Esophagus squamous epithelium (tissue), 5 donors: ENCODE data around the gene LRP10. TPM values are rescaled to one million over a fixed set of nuclear protein-coding genes. Genes with fewer than 3 reads are reported as not detected.

Source experiments
- DNase-seq: peaks from one replicate; lab custom pipeline; 2025; lab: John Stamatoyannopoulos, UW
- H3K27ac ChIP-seq, 4 donors: fragments of 200-600 bp; sonication (generic); one replicate each; pipeline ENCODE4 v1.5.1; 2016 to 2019; ENCODE audit warnings: mild to moderate bottlenecking in 1 of 4
- H3K27me3 ChIP-seq, 4 donors: fragments of 200-600 bp; sonication (generic); 1 replicate in 3 of 4; 2 replicates in 1 of 4; pipeline versions ENCODE4 v1.5.1 to v1.6.0; 2017 to 2021; ENCODE audit warnings: antibody characterized with exemption in 1 of 4
- H3K36me3 ChIP-seq, 3 donors: fragments of 200-600 bp; sonication (generic); one replicate each; pipeline ENCODE4 v1.5.1; 2016 to 2019
- H3K4me1 ChIP-seq, 3 donors: fragments of 200-600 bp; sonication (generic); one replicate each; pipeline ENCODE4 v1.5.1; 2017 to 2019
- H3K4me3 ChIP-seq, 4 donors: fragments of 200-600 bp; sonication (generic); 1 replicate in 3 of 4; 2 replicates in 1 of 4; pipeline ENCODE4 v1.5.1; 2016 to 2019; ENCODE audit warnings: mild to moderate bottlenecking in 2 of 4, moderate library complexity in 1 of 4
- H3K9me3 ChIP-seq, 3 donors: fragments of 200-600 bp; sonication (generic); one replicate each; pipeline ENCODE4 v1.5.1; 2016 to 2019
- POLR2A ChIP-seq, 4 donors: fragments of 450-650 bp; IDR thresholded peaks; one replicate each; pipeline ENCODE4 v1.6.1; 2017; ENCODE audit warnings: antibody characterized with exemption in 4 of 4, mild to moderate bottlenecking in 4 of 4, moderate library complexity in 3 of 4
- WGBS, 2 donors: methylation state at CpG; one replicate each; pipeline ENCODE4 v1.1.5; 2018; 5-methylcytosine and 5-hydroxymethylcytosine counted together
- intact Hi-C: fragments of 100-400 bp; cut with DNase I; formaldehyde crosslinking; loops from one replicate; pipeline ENCODE4 v1.15.0; 2022
- total RNA-seq, 4 donors: library from RNA; depleted of rRNA; stranded (reverse); fragments of >200 nt; gene quantifications; one replicate each; pipeline ENCODE4 v1.1.0, GENCODE V29; 2016
- TF ChIP-seq, protein P1 (sequence below), 6 experiments: fragments of 450-650 bp in 4 of 6; fragments of 200-600 bp in 2 of 6; sonication (generic) in 2 of 6; IDR thresholded peaks; one replicate each; pipeline ENCODE4 v1.5.1; 2016 to 2019; ENCODE audit warnings: antibody characterized with exemption in 6 of 6, mild to moderate bottlenecking in 4 of 6, moderate library complexity in 4 of 6
- donor health status: DM: yes; HTN: yes; CAD: no.

The LRP10 gene
- total RNA-seq, 4 donors from 2014 or later, result 111 to 314 (median 128) TPM

DNA sequence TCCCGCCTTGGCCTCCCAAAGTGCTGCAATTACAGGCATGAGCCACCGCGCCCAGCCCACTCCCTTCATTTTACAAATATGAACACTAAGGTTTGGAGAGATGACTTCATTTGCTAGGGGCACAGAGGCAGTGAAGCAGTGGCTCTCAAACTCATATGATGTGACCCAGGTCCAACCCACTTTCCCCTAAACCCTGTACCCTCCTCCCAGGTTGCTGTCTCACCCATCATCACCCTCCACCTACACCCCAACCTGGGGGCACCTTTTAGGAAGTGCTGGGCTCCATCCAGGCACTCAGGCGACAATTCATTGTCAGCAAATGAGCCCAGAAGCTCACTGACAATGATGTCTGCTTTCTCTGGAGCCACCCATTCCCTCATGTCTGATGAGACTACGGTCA is 52.2 kb downstream of the LRP10 start:
- no peak overlapping the region for H3K27ac ChIP-seq
- no peak for DNase-seq
- H3K9me3 ChIP-seq, result no peaks in the 10 kb centered on the region
- TF ChIP-seq, protein P1, sequence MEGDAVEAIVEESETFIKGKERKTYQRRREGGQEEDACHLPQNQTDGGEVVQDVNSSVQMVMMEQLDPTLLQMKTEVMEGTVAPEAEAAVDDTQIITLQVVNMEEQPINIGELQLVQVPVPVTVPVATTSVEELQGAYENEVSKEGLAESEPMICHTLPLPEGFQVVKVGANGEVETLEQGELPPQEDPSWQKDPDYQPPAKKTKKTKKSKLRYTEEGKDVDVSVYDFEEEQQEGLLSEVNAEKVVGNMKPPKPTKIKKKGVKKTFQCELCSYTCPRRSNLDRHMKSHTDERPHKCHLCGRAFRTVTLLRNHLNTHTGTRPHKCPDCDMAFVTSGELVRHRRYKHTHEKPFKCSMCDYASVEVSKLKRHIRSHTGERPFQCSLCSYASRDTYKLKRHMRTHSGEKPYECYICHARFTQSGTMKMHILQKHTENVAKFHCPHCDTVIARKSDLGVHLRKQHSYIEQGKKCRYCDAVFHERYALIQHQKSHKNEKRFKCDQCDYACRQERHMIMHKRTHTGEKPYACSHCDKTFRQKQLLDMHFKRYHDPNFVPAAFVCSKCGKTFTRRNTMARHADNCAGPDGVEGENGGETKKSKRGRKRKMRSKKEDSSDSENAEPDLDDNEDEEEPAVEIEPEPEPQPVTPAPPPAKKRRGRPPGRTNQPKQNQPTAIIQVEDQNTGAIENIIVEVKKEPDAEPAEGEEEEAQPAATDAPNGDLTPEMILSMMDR (IDR thresholded peaks at IDR 0.05), result no peak
- no peak for TF ChIP-seq POLR2A (IDR thresholded peaks at IDR 0.05)
- intact Hi-C loops, result no loop called here
- no peak overlapping the region for H3K4me3 ChIP-seq
- H3K36me3 ChIP-seq, result peaks cover 29 to 73% (median 39%) of the 10 kb centered on the region in 3 donors
- WGBS, 2 donors, result 97 to 100% methylated on average over 3 to 4 of the region's 5 CpGs
- H3K27me3 ChIP-seq, result no peaks in the 10 kb centered on the region
- peaks cover 16 to 40% (median 20%) of the 10 kb centered on the region in 3 donors for H3K4me1 ChIP-seq

- H3K36me3 ChIP-seq, result peaks cover 29 to 69% (median 36%) of the 10 kb centered on the region in 3 donors
- DNase-seq, result no peak
- 88 to 90% methylated on average over 3 to 6 of the region's 8 CpGs for WGBS, 2 donors
These were observed 54.0 kb downstream of the LRP10 start for GRCh38 chr14:22925513-22925912.

DNA sequence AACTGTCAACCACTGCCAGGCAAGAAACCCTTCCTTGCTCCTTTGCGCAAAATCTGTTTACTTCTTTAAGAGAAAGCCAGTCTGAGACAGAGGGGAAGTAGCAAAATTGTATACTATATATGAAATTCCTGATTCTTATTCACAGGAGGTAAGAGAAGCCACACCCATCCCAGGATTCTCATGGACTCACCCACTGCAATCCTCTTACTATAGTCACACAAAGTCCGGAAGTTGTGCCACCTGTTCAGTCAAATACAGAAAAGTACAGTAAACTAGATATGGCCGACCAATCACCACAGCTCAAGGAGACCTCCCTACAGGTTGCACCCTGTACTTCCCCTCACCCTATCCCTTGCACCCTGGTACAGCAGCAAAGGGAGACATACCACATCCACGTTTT is 54.8 kb downstream of the LRP10 start:
- Histone ChIP-seq H3K4me1 (peaks cover 20 to 46% (median 22%) of the 10 kb centered on the region in 3 donors), H3K27ac (peak overlapping the region; percentile 32 to 68 (median 52)), H3K4me3 (no peak overlapping the region), H3K9me3 (no peaks in the 10 kb centered on the region), H3K36me3 (peaks cover 29 to 61% (median 32%) of the 10 kb centered on the region in 3 donors), H3K27me3 (no peaks in the 10 kb centered on the region)
- no peak for TF ChIP-seq POLR2A (IDR thresholded peaks at IDR 0.05)
- TF ChIP-seq, protein P1 (IDR thresholded peaks at IDR 0.05), result no peak
- no peak for DNase-seq
- intact Hi-C loops, result no loop called here
- WGBS, 2 donors, result 69 to 76% methylated on average over 4 of the region's 4 CpGs

More at GRCh38 chr14:22925513-22925912, 54.0 kb downstream of the LRP10 start:
- H3K27me3 ChIP-seq, result no peaks in the 10 kb centered on the region
- peak overlapping the region in 3 of 4 donors; percentile 50 to 68 (median 55) for H3K27ac ChIP-seq
- no peak overlapping the region for H3K4me3 ChIP-seq
- no peaks in the 10 kb centered on the region for H3K9me3 ChIP-seq
- TF ChIP-seq POLR2A (IDR thresholded peaks at IDR 0.05), result no peak
- TF ChIP-seq, protein P1 (IDR thresholded peaks at IDR 0.05), result no peak
- intact Hi-C loops, result no loop called here
- H3K4me1 ChIP-seq, result peaks cover 16 to 39% (median 18%) of the 10 kb centered on the region in 3 donors

DNA sequence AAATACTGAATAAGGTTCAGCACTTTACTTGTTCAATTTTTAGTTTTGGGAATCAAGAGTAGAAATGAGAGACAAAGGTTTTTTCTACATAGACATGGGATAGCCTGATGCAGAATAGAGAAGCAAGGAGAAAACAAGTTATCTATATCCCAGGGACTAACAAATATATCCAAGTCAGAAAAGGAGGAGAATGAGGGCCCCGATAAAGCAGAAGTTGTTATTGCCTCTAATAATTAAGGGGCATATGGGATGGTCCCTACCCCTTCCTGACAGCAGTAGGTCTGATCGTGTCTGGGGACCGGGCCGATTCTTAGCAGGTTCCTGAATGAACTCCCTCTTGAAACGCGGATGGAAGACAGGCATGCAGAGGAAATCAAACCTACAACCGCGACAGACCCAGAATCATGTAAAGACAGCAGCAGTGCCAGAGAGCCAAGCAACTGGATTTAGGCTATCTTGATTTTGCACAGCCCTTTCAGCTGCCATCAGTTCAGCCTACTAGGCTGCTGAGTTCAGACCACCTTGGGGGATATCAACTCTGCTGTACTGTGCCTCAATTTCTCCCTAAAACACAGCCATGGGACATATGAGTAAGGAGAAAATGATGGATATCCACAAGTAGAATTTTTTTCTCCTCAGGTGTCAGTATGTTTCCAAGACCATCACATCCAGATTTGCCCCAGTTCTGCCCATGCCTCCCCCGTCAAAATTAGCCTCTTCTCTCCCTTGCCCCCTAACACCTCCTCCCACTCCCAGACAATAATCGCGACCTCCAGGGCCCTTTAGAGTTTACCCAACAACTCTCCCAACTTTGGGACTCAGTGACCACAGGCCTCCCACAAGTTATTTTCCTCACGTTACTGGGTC is 56.9 kb downstream of the LRP10 start:
- Histone ChIP-seq H3K27me3 (no peaks in the 10 kb centered on the region), H3K27ac (peak overlapping the region; percentile 95 to 97 (median 96)), H3K4me3 (peak overlapping the region; percentile 88 to 97 (median 92)), H3K9me3 (no peaks in the 10 kb centered on the region), H3K4me1 (peaks cover 20 to 51% (median 22%) of the 10 kb centered on the region in 3 donors), H3K36me3 (peaks cover 17 to 39% (median 28%) of the 10 kb centered on the region in 3 donors)
- DNase-seq, result no peak
- intact Hi-C loops, result no loop called here
- WGBS, 2 donors, result 11 to 16% methylated on average over 12 of the region's 12 CpGs
- TF ChIP-seq POLR2A (IDR thresholded peaks at IDR 0.05), result no peak

- H3K36me3 ChIP-seq, result peaks cover 9 to 31% (median 20%) of the 10 kb centered on the region in 3 donors
- DNase-seq, result peak; percentile 92
- intact Hi-C loops, result no loop called here
- peak in 3 of 4 donors; percentile 68 to 86 (median 68) for TF ChIP-seq POLR2A (IDR thresholded peaks at IDR 0.05)
- TF ChIP-seq, protein P1 (IDR thresholded peaks at IDR 0.05), result peak in 3 of 6 experiments; percentile 5 to 19 (median 6)
- peaks cover 20 to 51% (median 22%) of the 10 kb centered on the region in 3 donors for H3K4me1 ChIP-seq
- H3K4me3 ChIP-seq, result peak within 1 kb of the TSS; percentile 88 to 97 (median 92)
- WGBS, 2 donors, result 0% methylated on average over 23 to 31 of the region's 51 CpGs
- H3K9me3 ChIP-seq, result no peaks in the 10 kb centered on the region
- no peaks in the 10 kb centered on the region for H3K27me3 ChIP-seq
- peak within 1 kb of the TSS; percentile 95 to 97 (median 96) for H3K27ac ChIP-seq
These were observed 57.8 kb downstream of the LRP10 start, which contains the start of gene PRMT5 for GRCh38 chr14:22929104-22929960. TSS of gene PRMT5 (minus strand) at chr14:22929376. CDS start at chr14:22929361, 15 bp downstream.
